LNCaP clone FGC (cell line): ENCODE measurements around the gene LRRC8B.

Source experiments
- DNase-seq: peaks from one replicate; pipeline ENCODE4 v3.0.0-alpha.2; 2011; ENCODE audit warnings: low read depth
- H3K4me3 ChIP-seq: 2 replicates; pipeline ENCODE4 v1.5.1; 2011; ENCODE audit warnings: mild to moderate bottlenecking, low read depth, low read length, control low read depth
- TF ChIP-seq, protein P1 (sequence below): IDR thresholded peaks from 2 replicates; pipeline ENCODE4 v1.5.1; 2012; ENCODE audit warnings: mild to moderate bottlenecking; ENCODE audit not compliant: control insufficient read depth, insufficient read depth; ENCODE audit errors: extremely low read depth

The LRRC8B gene

DNA sequence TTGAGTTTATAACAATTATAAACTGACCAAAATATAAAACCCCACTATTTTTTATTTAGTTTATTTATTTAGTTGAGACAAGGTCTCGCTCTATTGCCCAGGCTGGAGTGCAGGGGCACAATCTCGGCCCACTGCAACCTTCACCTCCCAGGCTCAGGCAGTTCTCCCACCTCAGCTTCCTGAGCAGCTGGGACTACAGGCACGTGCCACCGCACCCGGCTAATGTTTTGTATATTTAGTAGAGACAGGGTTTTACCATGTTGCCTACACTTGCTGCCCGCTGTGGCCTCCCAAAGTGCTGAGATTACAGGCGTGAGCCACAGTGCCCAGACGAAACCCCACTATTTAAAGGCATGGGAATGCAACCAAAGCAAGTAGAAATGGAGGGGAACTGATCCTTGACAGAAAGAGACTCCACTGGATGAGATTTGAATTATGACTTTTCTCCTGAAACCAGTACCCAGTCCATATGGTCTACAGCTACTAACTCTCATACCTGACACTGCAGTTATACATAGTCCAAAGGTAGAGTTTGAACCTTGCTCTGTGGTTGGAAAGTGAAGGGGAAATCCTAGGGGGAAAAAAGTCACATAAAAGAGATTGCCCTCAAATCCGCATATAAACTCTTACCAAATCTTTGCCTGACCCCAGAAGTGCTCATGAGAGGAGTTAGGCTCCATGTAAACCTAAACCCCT, 119.6 kb downstream of the LRRC8B start:
- TF ChIP-seq, protein P1, sequence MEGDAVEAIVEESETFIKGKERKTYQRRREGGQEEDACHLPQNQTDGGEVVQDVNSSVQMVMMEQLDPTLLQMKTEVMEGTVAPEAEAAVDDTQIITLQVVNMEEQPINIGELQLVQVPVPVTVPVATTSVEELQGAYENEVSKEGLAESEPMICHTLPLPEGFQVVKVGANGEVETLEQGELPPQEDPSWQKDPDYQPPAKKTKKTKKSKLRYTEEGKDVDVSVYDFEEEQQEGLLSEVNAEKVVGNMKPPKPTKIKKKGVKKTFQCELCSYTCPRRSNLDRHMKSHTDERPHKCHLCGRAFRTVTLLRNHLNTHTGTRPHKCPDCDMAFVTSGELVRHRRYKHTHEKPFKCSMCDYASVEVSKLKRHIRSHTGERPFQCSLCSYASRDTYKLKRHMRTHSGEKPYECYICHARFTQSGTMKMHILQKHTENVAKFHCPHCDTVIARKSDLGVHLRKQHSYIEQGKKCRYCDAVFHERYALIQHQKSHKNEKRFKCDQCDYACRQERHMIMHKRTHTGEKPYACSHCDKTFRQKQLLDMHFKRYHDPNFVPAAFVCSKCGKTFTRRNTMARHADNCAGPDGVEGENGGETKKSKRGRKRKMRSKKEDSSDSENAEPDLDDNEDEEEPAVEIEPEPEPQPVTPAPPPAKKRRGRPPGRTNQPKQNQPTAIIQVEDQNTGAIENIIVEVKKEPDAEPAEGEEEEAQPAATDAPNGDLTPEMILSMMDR, result no peak
- no peak overlapping the region for H3K4me3 ChIP-seq
- no peak for DNase-seq

DNA sequence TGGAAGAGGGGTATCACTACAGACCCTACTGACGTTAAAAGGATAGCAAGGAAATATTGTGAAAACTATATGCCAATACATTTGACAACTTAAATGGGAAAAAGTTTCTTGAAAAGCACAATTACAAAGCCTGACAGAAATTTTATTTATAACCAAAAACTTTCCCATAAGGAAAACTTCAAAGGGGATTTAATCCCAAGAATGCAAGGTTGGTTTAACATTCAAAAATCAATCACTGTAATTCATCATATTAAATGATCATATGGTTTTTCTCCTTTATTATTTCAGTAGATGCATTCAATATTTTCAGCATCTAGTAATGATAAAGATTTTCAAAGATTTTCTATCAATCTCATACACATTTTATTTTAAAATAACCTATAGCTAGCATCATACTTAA, 121.6 kb downstream of the LRRC8B start:
- TF ChIP-seq, protein P1, result no peak
- no peak for DNase-seq
- no peak overlapping the region for H3K4me3 ChIP-seq
